Fibroblast of gingiva (primary cell): ENCODE data around the gene RNF111.
"Not testable (repeated sequence)": the region's sequence is repeated elsewhere in the genome, so short reads cannot be mapped to it uniquely, and the experiment has no call there.

ENCODE experiments used
- DNase-seq: peaks from one replicate; pipeline ENCODE4 v3.0.0-alpha.2; 2011; ENCODE audit warnings: low read depth

Gene RNF111

GRCh38 chr15:59000251-59000650 is 12.8 kb downstream of the RNF111 start:
- not testable (repeated sequence) for DNase-seq

GRCh38 chr15:59001946-59002345 is 14.5 kb downstream of the RNF111 start:
- DNase-seq = no peak

GRCh38 chr15:59002418-59002859 is 15.0 kb downstream of the RNF111 start:
- no peak for DNase-seq

- DNase-seq = no peak
These were observed 18.1 kb downstream of the RNF111 start for GRCh38 chr15:59005579-59005978.

DNA sequence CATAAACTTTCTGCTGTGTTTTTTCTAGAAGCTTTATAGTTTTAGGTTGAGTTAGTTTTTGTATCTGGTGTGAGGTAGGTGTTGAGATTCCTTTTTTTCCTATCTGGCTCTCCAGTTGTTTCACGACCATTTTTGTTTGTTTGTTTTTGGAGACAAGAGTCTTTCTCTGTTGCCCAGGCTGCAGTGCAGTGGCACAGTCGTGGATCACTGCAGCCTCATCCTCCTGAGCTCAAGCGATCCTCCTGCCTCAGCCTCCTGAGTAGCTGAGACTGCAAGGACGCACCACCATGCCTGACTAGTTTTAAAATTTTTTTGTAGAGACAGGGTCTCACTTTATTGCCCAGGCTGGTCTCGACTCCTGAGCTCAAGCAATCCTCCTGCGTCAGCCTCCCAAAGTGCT is 20.6 kb downstream of the RNF111 start:
- no peak for DNase-seq

- no peak for DNase-seq
These were observed 23.9 kb downstream of the RNF111 start for GRCh38 chr15:59011262-59011952.

DNA sequence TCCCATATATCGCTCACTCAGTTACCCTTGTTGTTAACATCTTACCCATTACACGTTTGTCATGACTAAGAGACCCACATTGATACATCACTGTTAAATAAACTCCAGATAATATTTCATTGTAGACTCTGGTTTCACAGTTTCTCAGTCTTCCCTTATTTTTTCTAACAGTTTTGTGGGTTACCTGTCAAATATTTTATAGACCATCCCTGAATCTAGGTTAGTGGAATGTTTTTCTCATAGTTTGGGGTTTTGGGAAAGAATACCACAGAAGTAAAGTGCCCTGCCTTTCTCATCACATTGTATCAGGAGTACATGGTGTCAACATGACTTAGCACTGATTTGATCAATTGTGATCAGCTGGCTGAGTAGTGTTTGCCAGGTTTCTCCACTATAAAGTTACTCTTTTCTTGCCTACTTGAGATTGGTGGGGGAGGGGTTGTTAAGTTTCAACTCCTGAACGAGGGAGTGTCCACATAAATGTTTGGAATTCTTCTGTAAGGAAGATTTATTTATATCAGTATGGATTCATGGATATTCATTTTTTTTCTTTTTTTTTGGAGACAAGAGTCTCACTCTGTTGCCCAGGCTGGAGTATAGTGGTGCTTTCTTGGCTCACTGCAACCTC is 25.9 kb downstream of the RNF111 start:
- no peak for DNase-seq

DNA sequence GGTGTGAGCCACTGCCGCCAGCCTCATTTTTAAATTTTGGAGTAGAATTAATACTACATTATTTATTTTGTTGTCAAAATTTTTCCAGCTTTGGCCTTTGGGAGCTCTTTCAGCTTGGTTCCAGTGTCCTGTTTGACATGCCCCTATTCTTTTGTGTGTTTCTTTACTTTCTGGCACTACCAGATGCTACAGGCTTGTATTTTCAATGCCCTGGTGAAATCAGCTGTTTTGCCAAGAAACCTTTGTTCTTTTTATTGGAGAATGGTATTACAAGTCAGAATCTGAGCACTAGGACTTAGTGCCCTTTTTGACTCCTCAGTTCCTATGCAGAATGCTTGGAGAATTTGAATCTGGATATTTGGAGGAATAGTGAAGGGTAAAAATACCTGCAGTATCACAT is 26.6 kb downstream of the RNF111 start:
- no peak for DNase-seq

DNA sequence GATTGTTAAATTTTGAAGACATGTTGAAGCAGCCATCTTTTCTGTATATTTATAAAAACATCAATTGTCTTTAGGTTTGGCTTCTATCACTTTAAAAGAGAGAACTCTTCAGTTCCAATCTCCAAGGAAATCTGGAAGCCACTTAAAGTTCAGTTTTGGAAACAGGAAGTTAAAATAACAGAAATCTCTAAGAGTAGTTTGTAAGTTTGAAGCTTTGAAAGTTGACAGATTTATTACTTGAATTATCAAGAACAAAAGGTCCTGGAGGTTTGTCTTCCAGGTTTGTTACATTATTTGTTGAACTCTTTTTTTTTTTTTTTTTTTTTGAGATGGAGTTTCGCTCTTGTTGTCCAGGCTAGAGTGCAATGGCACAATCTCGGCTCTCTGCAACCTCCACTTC is 30.0 kb downstream of the RNF111 start:
- no peak for DNase-seq

- no peak for DNase-seq
These were observed 31.4 kb downstream of the RNF111 start for GRCh38 chr15:59018833-59019232.

DNA sequence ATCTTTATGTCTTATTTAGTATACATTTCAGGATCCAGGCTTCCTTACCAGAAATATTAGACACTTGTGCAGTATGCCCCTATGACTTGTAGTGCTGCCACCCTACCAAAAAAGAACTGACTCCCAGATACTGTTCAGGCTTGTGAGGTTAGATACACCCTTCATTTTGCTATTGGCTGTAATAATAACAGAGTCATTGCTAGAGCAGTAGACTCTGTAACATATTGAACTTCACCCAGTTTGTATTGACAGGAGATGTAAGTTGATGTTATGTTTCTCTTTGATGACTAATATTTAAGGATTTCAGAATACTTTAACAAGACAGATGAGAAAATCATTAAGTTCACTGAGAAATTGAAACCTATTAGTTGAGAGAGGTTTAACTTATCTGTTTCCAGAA is 32.9 kb downstream of the RNF111 start:
- DNase-seq = no peak

DNA sequence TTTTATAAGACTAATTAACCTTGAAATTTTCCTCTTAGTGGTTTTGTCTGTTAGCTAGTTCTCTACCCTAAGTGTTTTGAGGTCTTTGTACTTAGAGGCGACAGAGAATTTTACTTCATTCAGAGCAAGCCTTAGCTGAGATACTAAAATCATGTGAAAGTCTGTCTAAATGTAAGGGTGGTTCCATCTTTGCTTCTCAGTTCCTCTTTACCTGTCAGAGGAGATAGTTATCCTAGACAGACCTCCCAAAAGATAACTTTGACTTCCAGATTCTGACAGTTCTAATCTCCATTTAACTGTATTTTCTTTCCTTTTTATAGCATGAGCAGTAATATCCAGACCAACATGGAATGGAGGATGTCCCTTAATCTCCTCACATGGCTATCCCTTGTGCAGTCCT is 34.7 kb downstream of the RNF111 start:
- no peak for DNase-seq

DNA sequence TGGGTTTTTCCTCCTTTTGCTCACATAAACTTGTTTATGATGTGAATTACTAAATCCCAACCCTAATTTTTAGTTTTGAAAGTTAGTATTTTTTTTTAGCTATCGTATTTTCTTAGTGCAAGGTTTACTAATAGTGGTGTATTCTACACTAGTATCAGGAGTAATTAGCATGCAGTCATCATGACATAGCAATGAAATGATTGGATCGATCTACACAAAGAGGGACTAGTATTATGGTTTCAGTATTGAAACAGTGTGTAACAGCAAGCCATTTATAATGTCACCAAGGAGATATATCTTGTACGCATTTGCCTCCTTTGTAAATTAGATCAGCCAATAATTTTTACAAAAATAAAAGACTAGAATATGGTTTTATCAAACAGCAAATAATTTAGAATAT is 38.7 kb downstream of the RNF111 start:
- DNase-seq = no peak

GRCh38 chr15:59028387-59028955 is 41.0 kb downstream of the RNF111 start:
- no peak for DNase-seq

- no peak for DNase-seq
These were observed 42.1 kb downstream of the RNF111 start for GRCh38 chr15:59029554-59029953.

GRCh38 chr15:59035201-59035600 is 47.7 kb downstream of the RNF111 start:
- no peak for DNase-seq

GRCh38 chr15:59039225-59039624 is 51.8 kb downstream of the RNF111 start:
- DNase-seq = no peak

GRCh38 chr15:59042041-59042440 is 54.6 kb downstream of the RNF111 start:
- DNase-seq = no peak

GRCh38 chr15:59048897-59049296 is 61.4 kb downstream of the RNF111 start:
- no peak for DNase-seq

DNA sequence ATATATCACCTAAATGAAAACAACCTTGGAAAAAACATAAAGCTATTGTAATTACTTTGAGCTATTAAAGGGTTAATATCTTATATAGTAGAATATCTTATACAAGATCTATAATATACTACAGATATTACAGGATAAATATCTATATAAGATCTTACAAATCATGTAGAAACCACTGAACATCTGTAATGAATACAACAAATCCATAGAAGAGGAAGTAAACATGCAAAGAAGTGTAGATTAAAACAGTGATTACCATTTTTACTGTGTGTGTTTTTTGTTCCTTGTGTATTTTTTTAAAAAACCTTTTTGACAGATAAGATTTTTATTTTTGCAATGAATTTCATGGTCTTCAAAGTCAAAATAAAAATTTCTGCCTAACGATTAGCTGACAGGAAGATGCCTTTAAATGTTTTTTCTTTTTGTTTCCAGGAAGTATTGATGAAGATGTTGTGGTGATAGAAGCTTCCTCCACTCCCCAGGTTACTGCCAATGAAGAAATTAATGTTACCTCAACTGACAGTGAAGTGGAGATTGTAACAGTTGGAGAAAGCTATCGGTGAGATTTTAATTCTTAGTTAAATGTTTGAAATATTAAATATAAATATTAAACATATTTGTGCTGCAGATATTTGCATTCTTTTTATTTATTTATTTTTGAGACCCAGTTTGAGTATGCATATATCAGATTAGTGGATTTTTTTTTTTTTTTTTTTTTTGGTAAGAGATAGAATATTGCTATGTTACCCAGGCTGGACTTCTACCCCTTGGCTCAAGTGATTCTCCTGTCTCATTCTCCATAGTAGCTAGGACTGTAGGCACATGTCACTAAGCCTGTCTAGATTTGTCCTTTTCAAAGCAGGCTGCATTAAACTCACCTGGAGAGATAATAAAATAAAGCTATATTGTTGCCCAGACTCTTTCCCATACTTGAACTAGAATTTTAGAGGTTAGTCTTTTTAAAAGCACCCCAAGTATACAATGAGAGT is 64.7 kb downstream of the RNF111 start:
- DNase-seq = no peak

GRCh38 chr15:59052915-59053407 is 65.5 kb downstream of the RNF111 start:
- peak; percentile 47 for DNase-seq

DNA sequence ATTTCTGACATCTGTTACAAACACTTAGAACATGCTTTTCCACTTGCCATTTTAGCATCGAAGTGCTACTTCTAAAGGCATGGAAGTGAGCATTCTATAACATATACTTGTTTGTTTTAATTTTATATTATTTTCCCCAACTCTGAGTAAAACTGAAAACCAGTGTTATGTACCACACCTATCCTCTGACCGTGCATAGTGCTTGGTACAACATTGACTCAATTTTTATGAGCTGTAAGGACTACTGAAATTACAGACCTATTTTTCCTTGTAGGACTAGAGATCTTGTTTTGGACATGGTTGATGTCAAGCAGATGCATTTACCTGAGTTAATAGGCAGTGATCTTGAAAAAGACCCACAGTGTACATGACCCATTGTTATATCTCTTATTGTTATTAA is 66.0 kb downstream of the RNF111 start:
- no peak for DNase-seq
